HG03442 (cell line): ENCODE data around the gene GPSM1.

Source experiments
- ATAC-seq: cut with Tn5 transposase; IDR thresholded peaks from one replicate; pipeline ENCODE4 v1.9.1; 2021; ENCODE audit warnings: mild to moderate bottlenecking, moderate library complexity; ENCODE audit not compliant: unreplicated experiment

The GPSM1 gene

GRCh38 chr9:136358888-136359287 lies 31.5 kb downstream of the GPSM1 start:
- ATAC-seq, result no peak

- no peak for ATAC-seq
These were observed 32.7 kb downstream of the GPSM1 start for GRCh38 chr9:136359774-136360718.

GRCh38 chr9:136361047-136361753 lies 33.9 kb downstream of the GPSM1 start:
- no peak for ATAC-seq

- no peak for ATAC-seq
These were observed 34.6 kb downstream of the GPSM1 start for GRCh38 chr9:136361754-136362449.

GRCh38 chr9:136362450-136362784 lies 35.1 kb downstream of the GPSM1 start:
- no peak for ATAC-seq

GRCh38 chr9:136363106-136363948 lies 36.0 kb downstream of the GPSM1 start, which contains the start of gene DNLZ:
Gene DNLZ (minus strand): TSS chr9:136363744. CDS start chr9:136363714, 30 bp downstream.
- ATAC-seq, result peak; percentile 77

GRCh38 chr9:136363949-136364748 lies 36.8 kb downstream of the GPSM1 start:
- no peak for ATAC-seq

- no peak for ATAC-seq
These were observed 37.8 kb downstream of the GPSM1 start for GRCh38 chr9:136364942-136365774.

- ATAC-seq, result no peak
These were observed 38.5 kb downstream of the GPSM1 start for GRCh38 chr9:136365775-136366222.

GRCh38 chr9:136366826-136367225 lies 39.5 kb downstream of the GPSM1 start:
- no peak for ATAC-seq

GRCh38 chr9:136367296-136368145 lies 40.2 kb downstream of the GPSM1 start:
- no peak for ATAC-seq

GRCh38 chr9:136368190-136368589 lies 40.9 kb downstream of the GPSM1 start:
- no peak for ATAC-seq

- no peak for ATAC-seq
These were observed 42.7 kb downstream of the GPSM1 start for GRCh38 chr9:136370037-136370436.

- ATAC-seq, result no peak
These were observed 43.6 kb downstream of the GPSM1 start for GRCh38 chr9:136370687-136371532.

GRCh38 chr9:136371533-136371880 lies 44.2 kb downstream of the GPSM1 start:
- ATAC-seq, result no peak

- no peak for ATAC-seq
These were observed 44.7 kb downstream of the GPSM1 start for GRCh38 chr9:136372006-136372405.
